Measurements from ENCODE around the gene BPIFA1. TPM values are rescaled to one million over a fixed set of nuclear protein-coding genes. Genes with fewer than 3 reads are reported as not detected.
A peak's percentile ranks its signal among the peaks of the same experiment; 100 is the strongest.

BPIFA1 gene
- total RNA-seq, 1 donor, result not detected

- Histone ChIP-seq H3K4me1 (ENCODE audit: insufficient read depth, low read length) (no peaks in the 10 kb centered on the region), H2AFZ (ENCODE audit: low read length) (no peak overlapping the region), H3K27ac (ENCODE audit: low read depth, low read length) (no peak overlapping the region), H3K4me2 (ENCODE audit: insufficient read depth, low read length) (no peak overlapping the region), H3K79me2 (ENCODE audit: insufficient read depth, low read length) (no peaks in the 10 kb centered on the region), H4K20me1 (ENCODE audit: insufficient read depth, low read length) (no peaks in the 10 kb centered on the region), H3K9me3 (ENCODE audit: low read depth, low read length) (no peaks in the 10 kb centered on the region), H3K4me3 (ENCODE audit: insufficient read depth, low read length) (no peak overlapping the region), H3K27me3 (ENCODE audit: insufficient read depth, low read length) (no peaks in the 10 kb centered on the region), H3K36me3 (ENCODE audit: insufficient read depth, low read length) (no peaks in the 10 kb centered on the region)
- no peak for TF ChIP-seq CTCF (IDR thresholded peaks at IDR 0.05; ENCODE audit: extremely low read depth, low read depth, low read length)
- no peak for DNase-seq (ENCODE audit: insufficient read length, low spot score, missing footprints)
Observed at GRCh38 chr20:33203444-33203843, 32.4 kb upstream of the BPIFA1 start.

GRCh38 chr20:33209789-33210188 is 26.0 kb upstream of the BPIFA1 start:
- Histone ChIP-seq H3K79me2 (ENCODE audit: insufficient read depth, low read length) (no peaks in the 10 kb centered on the region), H3K9me3 (ENCODE audit: low read depth, low read length) (no peaks in the 10 kb centered on the region), H4K20me1 (ENCODE audit: insufficient read depth, low read length) (no peaks in the 10 kb centered on the region), H3K27me3 (ENCODE audit: insufficient read depth, low read length) (peaks cover 7% of the 10 kb centered on the region), H3K4me1 (ENCODE audit: insufficient read depth, low read length) (no peaks in the 10 kb centered on the region), H3K27ac (ENCODE audit: low read depth, low read length) (no peak overlapping the region), H3K4me2 (ENCODE audit: insufficient read depth, low read length) (no peak overlapping the region), H3K36me3 (ENCODE audit: insufficient read depth, low read length) (no peaks in the 10 kb centered on the region), H3K4me3 (ENCODE audit: insufficient read depth, low read length) (no peak overlapping the region), H2AFZ (ENCODE audit: low read length) (no peak overlapping the region)
- DNase-seq (ENCODE audit: insufficient read length, low spot score, missing footprints), result peak; percentile 83
- no peak for TF ChIP-seq CTCF (IDR thresholded peaks at IDR 0.05; ENCODE audit: extremely low read depth, low read depth, low read length)

GRCh38 chr20:33210371-33210770 is 25.4 kb upstream of the BPIFA1 start:
- H3K36me3 ChIP-seq (ENCODE audit: insufficient read depth, low read length), result no peaks in the 10 kb centered on the region
- H3K4me2 ChIP-seq (ENCODE audit: insufficient read depth, low read length), result no peak overlapping the region
- H3K9me3 ChIP-seq (ENCODE audit: low read depth, low read length), result no peaks in the 10 kb centered on the region
- H4K20me1 ChIP-seq (ENCODE audit: insufficient read depth, low read length), result no peaks in the 10 kb centered on the region
- H3K79me2 ChIP-seq (ENCODE audit: insufficient read depth, low read length), result no peaks in the 10 kb centered on the region
- no peak overlapping the region for H2AFZ ChIP-seq (ENCODE audit: low read length)
- H3K27ac ChIP-seq (ENCODE audit: low read depth, low read length), result no peak overlapping the region
- DNase-seq (ENCODE audit: insufficient read length, low spot score, missing footprints), result no peak
- H3K27me3 ChIP-seq (ENCODE audit: insufficient read depth, low read length), result peaks cover 11% of the 10 kb centered on the region
- TF ChIP-seq CTCF (IDR thresholded peaks at IDR 0.05; ENCODE audit: extremely low read depth, low read depth, low read length), result no peak
- H3K4me1 ChIP-seq (ENCODE audit: insufficient read depth, low read length), result no peaks in the 10 kb centered on the region
- H3K4me3 ChIP-seq (ENCODE audit: insufficient read depth, low read length), result no peak overlapping the region

GRCh38 chr20:33211817-33212424 is 23.9 kb upstream of the BPIFA1 start:
- H3K9me3 ChIP-seq (ENCODE audit: low read depth, low read length), result no peaks in the 10 kb centered on the region
- peaks cover 12% of the 10 kb centered on the region for H3K27me3 ChIP-seq (ENCODE audit: insufficient read depth, low read length)

More at GRCh38 chr20:33211817-33212424, 23.9 kb upstream of the BPIFA1 start:
- no peak for DNase-seq (ENCODE audit: insufficient read length, low spot score, missing footprints)
- Histone ChIP-seq H3K27ac (ENCODE audit: low read depth, low read length) (no peak overlapping the region), H3K4me2 (ENCODE audit: insufficient read depth, low read length) (no peak overlapping the region), H3K79me2 (ENCODE audit: insufficient read depth, low read length) (no peaks in the 10 kb centered on the region), H3K4me1 (ENCODE audit: insufficient read depth, low read length) (no peaks in the 10 kb centered on the region), H4K20me1 (ENCODE audit: insufficient read depth, low read length) (no peaks in the 10 kb centered on the region), H3K4me3 (ENCODE audit: insufficient read depth, low read length) (no peak overlapping the region), H3K36me3 (ENCODE audit: insufficient read depth, low read length) (no peaks in the 10 kb centered on the region), H2AFZ (ENCODE audit: low read length) (no peak overlapping the region)
- peak; percentile 48 for TF ChIP-seq CTCF (IDR thresholded peaks at IDR 0.05; ENCODE audit: extremely low read depth, low read depth, low read length)

Data from osteoblast (primary cell).